ENCODE results near the gene ZMIZ1.

GRCh38 chr10:79264942-79265341, 196.2 kb downstream of the ZMIZ1 start:
- no peak for TF ChIP-seq CTCF (IDR thresholded peaks at IDR 0.05)
- no peak for TF ChIP-seq POLR2A (IDR thresholded peaks at IDR 0.05)

All from body of pancreas (tissue), 4 donors.